Measurements from ENCODE around the gene UBE2I. TPM values are rescaled to one million over a fixed set of nuclear protein-coding genes. Genes with fewer than 3 reads are reported as not detected.

The UBE2I gene
- total and polyA plus RNA-seq, 2 of the 4 experiments (the other 2 are of a cell fraction) = 30.8 to 140 TPM

- CTCF ChIA-PET = no interaction called here
- no peak overlapping the region for H2BK120ac ChIP-seq (ENCODE audit: low read depth, low read length)
- no peak overlapping the region for H3K27ac ChIP-seq (ENCODE audit: insufficient read depth, low read length)
- H3K79me1 ChIP-seq (ENCODE audit: low read depth in 1 of 2, low read length in 2 of 2) = no peaks in the 10 kb centered on the region
- H2BK20ac ChIP-seq (ENCODE audit: low read depth, low read length) = no peak overlapping the region
- no peak overlapping the region for H3K18ac ChIP-seq (ENCODE audit: low read depth, low read length)
- POLR2A ChIA-PET (ENCODE audit: unreplicated experiment) = no interaction called here
- H2BK5ac ChIP-seq (ENCODE audit: low read depth, low read length, poor library complexity, severe bottlenecking) = no peak overlapping the region
- H4K91ac ChIP-seq (ENCODE audit: insufficient read depth, low read depth, low read length) = no peak overlapping the region
- no peaks in the 10 kb centered on the region for H3K9me1 ChIP-seq (ENCODE audit: insufficient read depth, low read length)
- H3K9ac ChIP-seq (ENCODE audit: low read depth, low read length) = no peak overlapping the region
- in situ Hi-C loops (cut with MboI; ENCODE audit: low sequenced_read_pairs) (no loop called here), intact Hi-C loops (cut with micrococcal nuclease) (no loop called here), dilution Hi-C loops (cut with HindIII; ENCODE audit: low sequenced_read_pairs, unreplicated experiment) (no loop called here)
- no peak overlapping the region for H3K4me3 ChIP-seq (ENCODE audit: insufficient read depth, low read depth, low read length)
- no peaks in the 10 kb centered on the region for H3K9me3 ChIP-seq (ENCODE audit: control insufficient read depth, insufficient read depth, low read length)
- no peak overlapping the region for H4K8ac ChIP-seq (ENCODE audit: low read depth in 2 of 2, low read length in 2 of 2)
- no peak for ATAC-seq (ENCODE audit: low read depth)
- H3K36me3 ChIP-seq (ENCODE audit: control insufficient read depth, insufficient read depth, low read length) = no peaks in the 10 kb centered on the region
- H2AFZ ChIP-seq (replicated peaks; ENCODE audit: low read length, poor library complexity) = no peak overlapping the region
- H3K4me1 ChIP-seq (ENCODE audit: control insufficient read depth, insufficient read depth, low read length) = no peaks in the 10 kb centered on the region
- H2BK15ac ChIP-seq (ENCODE audit: low read depth, low read length) = no peak overlapping the region
- BruUV-seq (replicated peaks) = no TSS peak
- H4K20me1 ChIP-seq (ENCODE audit: insufficient read depth, low read length) = no peaks in the 10 kb centered on the region
- WGBS, 2 experiments (ENCODE audit: extremely low coverage in 2 of 2, insufficient read length in 1 of 2) = 79% methylated on average over 9 of the region's 17 CpGs; no CpG with 5 or more reads in 1 of the 2 experiments
- no peak overlapping the region for H4K5ac ChIP-seq (ENCODE audit: low read depth, low read length)
- H2AK5ac ChIP-seq (ENCODE audit: low read depth, low read length) = no peak overlapping the region
- H3K4me2 ChIP-seq (ENCODE audit: low read depth, low read length) = no peak overlapping the region
- DNase-seq = no peak
- TF ChIP-seq RFX5 (IDR thresholded peaks at IDR 0.05; ENCODE audit: low read depth, low read length) = no peak
- no peak for TF ChIP-seq CTCF (conservative IDR thresholded peaks at IDR 0.05; ENCODE audit: low read depth, low read length)
- TF ChIP-seq RCOR1 (IDR thresholded peaks at IDR 0.05; ENCODE audit: insufficient replicate concordance, low read length) = no peak
- no peak for TF ChIP-seq MAZ (IDR thresholded peaks at IDR 0.05; ENCODE audit: borderline replicate concordance, low read depth, low read length)
- TF ChIP-seq FOS (IDR thresholded peaks at IDR 0.05; ENCODE audit: low read depth, low read length) = no peak
- no peak for TF ChIP-seq ELK1 (IDR thresholded peaks at IDR 0.05; ENCODE audit: borderline replicate concordance, low read depth, low read length)
- TF ChIP-seq SMC3 (IDR thresholded peaks at IDR 0.05; ENCODE audit: low read depth, low read length) = no peak
- no peak for TF ChIP-seq POLR2A (IDR thresholded peaks at IDR 0.05; ENCODE audit: low read depth, low read length)
- TF ChIP-seq CEBPB (IDR thresholded peaks at IDR 0.05; ENCODE audit: low read depth, low read length) = no peak
- no peak for TF ChIP-seq CHD1 (IDR thresholded peaks at IDR 0.05; ENCODE audit: low read depth, low read length)
- H3K23ac ChIP-seq (ENCODE audit: low read depth, low read length) = no peak overlapping the region
- no peak overlapping the region for H3K4ac ChIP-seq (ENCODE audit: low read depth, low read length)
- H3K27me3 ChIP-seq (ENCODE audit: control insufficient read depth, insufficient read depth, low read length) = peaks cover 73% of the 10 kb centered on the region
- H3K56ac ChIP-seq (ENCODE audit: extremely low read depth, insufficient read depth, low read length) = no peak overlapping the region
- no peak overlapping the region for H3K14ac ChIP-seq (replicated peaks; ENCODE audit: low read depth, low read length)
- no peak overlapping the region for H2AK9ac ChIP-seq (replicated peaks; ENCODE audit: low read depth, low read length, poor library complexity)
These were observed 27.0 kb upstream of the UBE2I start for GRCh38 chr16:1282324-1282973.
